Heart left ventricle (tissue), 16 donors: Measurements from ENCODE around the gene RNF38. TPM values are rescaled to one million over a fixed set of nuclear protein-coding genes. Genes with fewer than 3 reads are reported as not detected.
"Not testable (repeated sequence)": the region's sequence is repeated elsewhere in the genome, so short reads cannot be mapped to it uniquely, and the experiment has no call there.

Experiments used
- ATAC-seq, 4 donors: fragments of 200-7000 bp; cut with Tn5 transposase; one replicate each; pipeline ENCODE4 v1.9.1; 2020 to 2022; ENCODE audit warnings: moderate library complexity in 4 of 4, mild to moderate bottlenecking in 3 of 4, moderate number of reproducible peaks in 1 of 4
- DNase-seq, 5 donors: peaks; one replicate each; pipeline ENCODE4 v3.0.0-alpha.2; 2020
- H3K27ac ChIP-seq, 12 donors: fragments of 200-600 bp; sonication (generic) in 4 of 12; one replicate each; pipeline versions ENCODE4 v1.5.0 to v1.8.0; 2016 to 2022; ENCODE audit warnings: mild to moderate bottlenecking in 2 of 12
- H3K27me3 ChIP-seq, 9 donors: fragments of 200-600 bp; sonication (generic) in 2 of 9; one replicate each; pipeline versions ENCODE4 v1.5.1 to v1.8.0; 2016 to 2022; ENCODE audit warnings: mild to moderate bottlenecking in 3 of 9
- H3K36me3 ChIP-seq, 9 donors: fragments of 200-600 bp; sonication (generic) in 2 of 9; one replicate each; pipeline versions ENCODE4 v1.5.0 to v1.8.0; 2018 to 2022; ENCODE audit warnings: mild to moderate bottlenecking in 2 of 9
- H3K4me1 ChIP-seq, 12 donors: fragments of 200-600 bp; sonication (generic) in 4 of 12; one replicate each; pipeline versions ENCODE4 v1.5.0 to v1.8.0; 2016 to 2022; ENCODE audit warnings: mild to moderate bottlenecking in 3 of 12
- H3K4me3 ChIP-seq, 12 donors: fragments of 200-600 bp; sonication (generic) in 4 of 12; one replicate each; pipeline versions ENCODE4 v1.5.0 to v1.8.0; 2017 to 2022; ENCODE audit warnings: mild to moderate bottlenecking in 9 of 12, moderate library complexity in 4 of 12
- H3K9me3 ChIP-seq, 12 donors: fragments of 200-600 bp; sonication (generic) in 4 of 12; one replicate each; pipeline versions ENCODE4 v1.5.0 to v1.8.0; 2016 to 2022; ENCODE audit warnings: mild to moderate bottlenecking in 1 of 12
- POLR2A ChIP-seq, 2 donors: fragments of 450-650 bp; IDR thresholded peaks; one replicate each; pipeline ENCODE4 v1.6.1; 2017; ENCODE audit warnings: antibody characterized with exemption in 2 of 2, mild to moderate bottlenecking in 2 of 2, moderate library complexity in 2 of 2
- WGBS, 4 donors: extraction: QIAGEN DNeasy Blood & Tissue Kit in 2 of 4; methylation state at CpG; one replicate each; pipeline versions ENCODE4 v1.1.5 to v1.1.7; 2013 to 2018; 5-methylcytosine and 5-hydroxymethylcytosine counted together
- intact Hi-C, 10 donors: fragments of 100-400 bp; cut with DNase I; formaldehyde crosslinking; loops; one replicate each; pipeline versions ENCODE4 v1.11.1 to v1.14.2; 2022
- polyA plus RNA-seq, 2 donors: library from polyadenylated mRNA; stranded (reverse); fragments of 200-250 nt; gene quantifications; one replicate each; pipeline ENCODE4 v1.2.3, GENCODE V29; 2013
- total RNA-seq, 9 donors: library from RNA; depleted of rRNA in 2 of 9; stranded (reverse); fragments of >200 nt in 2 of 9; fragmentation: NEBNext Ultra II Directional in 3 of 9; extraction: Animal tissue kit (Norgen Biotek cat#: 25700) in 3 of 9; gene quantifications; one replicate each; pipeline versions ENCODE4 v1.1.0 to v1.2.4, GENCODE V29; 2016 to 2023
- TF ChIP-seq, protein P1 (sequence below), 12 donors: fragments of 200-600 bp; sonication (generic) in 4 of 12; IDR thresholded peaks; one replicate each; pipeline versions ENCODE4 v1.5.0 to v1.8.0; 2018 to 2022; ENCODE audit warnings: antibody characterized with exemption in 12 of 12, mild to moderate bottlenecking in 5 of 12
- donor health status: ischemic (EF 13 %, LVEDD 7.1; RV severe dilation, severe dysfunction).
- donor health status: healthy with polysubstance abuse.
- donor health status: DM: no; HTN: yes; CAD: no.
- donor health status: DM: no; HTN: no; CAD: no.
- donor health status: ischemic (EF 25% LVEDD 6.9; RV normal size, moderate dysfunction).
- donor health status: ischemic (EF 25% LVEDD 5.7; RV mildly dilated, moderate dysfunction).
- donor health status: healthy.
- donor health status: DM: yes; HTN: yes; CAD: no.
- donor health status: ischemic (EF 35%, LVEDD 5.7; RV mildly dilated, moderate dysfunction).
- donor health status: nonischemic (EF 11% LVEDD 7.7; RV severe dilation, severe dysfunction).
- donor health status: DM: yes; HTN: yes; CAD: no.
- donor health status: PGD.
- donor health status: ischemic (EF 29% LVEDD 5.4; RV normal size, mild dysfunction).
- donor health status: nonischemic (EF 23%, LVEDD 6.1; RV moderate dilation, normal function).

Gene RNF38
- total and polyA plus RNA-seq, 11 donors: 6.0 to 49.0 (median 30.2) TPM

- Histone ChIP-seq H3K27ac (no peak overlapping the region), H3K4me1 (peaks cover 0 to 19% (median 0%) of the 10 kb centered on the region in 12 donors), H3K27me3 (no peaks in the 10 kb centered on the region), H3K4me3 (no peak overlapping the region), H3K36me3 (peaks cover 0 to 23% (median 3%) of the 10 kb centered on the region in 9 donors), H3K9me3 (peaks cover 0 to 6% (median 0%) of the 10 kb centered on the region in 12 donors)
- intact Hi-C loops: no loop called here
- DNase-seq (no peak), ATAC-seq (no peak)
- TF ChIP-seq POLR2A (IDR thresholded peaks at IDR 0.05): no peak
- TF ChIP-seq, protein P1, sequence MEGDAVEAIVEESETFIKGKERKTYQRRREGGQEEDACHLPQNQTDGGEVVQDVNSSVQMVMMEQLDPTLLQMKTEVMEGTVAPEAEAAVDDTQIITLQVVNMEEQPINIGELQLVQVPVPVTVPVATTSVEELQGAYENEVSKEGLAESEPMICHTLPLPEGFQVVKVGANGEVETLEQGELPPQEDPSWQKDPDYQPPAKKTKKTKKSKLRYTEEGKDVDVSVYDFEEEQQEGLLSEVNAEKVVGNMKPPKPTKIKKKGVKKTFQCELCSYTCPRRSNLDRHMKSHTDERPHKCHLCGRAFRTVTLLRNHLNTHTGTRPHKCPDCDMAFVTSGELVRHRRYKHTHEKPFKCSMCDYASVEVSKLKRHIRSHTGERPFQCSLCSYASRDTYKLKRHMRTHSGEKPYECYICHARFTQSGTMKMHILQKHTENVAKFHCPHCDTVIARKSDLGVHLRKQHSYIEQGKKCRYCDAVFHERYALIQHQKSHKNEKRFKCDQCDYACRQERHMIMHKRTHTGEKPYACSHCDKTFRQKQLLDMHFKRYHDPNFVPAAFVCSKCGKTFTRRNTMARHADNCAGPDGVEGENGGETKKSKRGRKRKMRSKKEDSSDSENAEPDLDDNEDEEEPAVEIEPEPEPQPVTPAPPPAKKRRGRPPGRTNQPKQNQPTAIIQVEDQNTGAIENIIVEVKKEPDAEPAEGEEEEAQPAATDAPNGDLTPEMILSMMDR (IDR thresholded peaks at IDR 0.05): no peak
- 87 to 89% (median 88%) methylated on average over 3 of the region's 3 CpGs for WGBS, 4 donors
Observed at GRCh38 chr9:36423206-36423605, 23.1 kb upstream of the RNF38 start.

DNA sequence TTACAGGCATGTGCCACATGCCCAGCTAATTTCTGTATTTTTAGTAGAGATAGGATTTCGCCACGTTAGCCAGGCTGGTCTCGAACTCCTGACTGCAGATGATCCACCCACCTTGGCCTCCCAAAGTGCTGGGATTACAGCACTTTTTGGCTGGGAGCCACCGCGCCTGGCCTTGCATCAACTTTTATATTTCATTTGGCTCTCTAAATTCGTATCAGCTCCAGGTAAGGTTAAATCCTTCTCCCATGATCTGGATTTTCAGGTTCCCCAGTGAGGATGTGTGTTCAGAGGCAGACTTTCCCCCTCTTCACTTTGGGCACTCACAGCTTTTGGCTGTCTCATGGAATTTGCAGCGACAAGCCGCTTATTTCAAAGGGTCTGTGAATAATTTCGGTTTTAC lies 16.8 kb upstream of the RNF38 start:
- 86 to 89% (median 88%) methylated on average over 9 of the region's 9 CpGs for WGBS, 4 donors
- ATAC-seq (no peak), DNase-seq (no peak)
- Histone ChIP-seq H3K9me3 (no peaks in the 10 kb centered on the region), H3K36me3 (peaks cover 0 to 22% (median 7%) of the 10 kb centered on the region in 9 donors), H3K27ac (no peak overlapping the region), H3K27me3 (no peaks in the 10 kb centered on the region), H3K4me3 (no peak overlapping the region), H3K4me1 (peaks cover 0 to 9% (median 0%) of the 10 kb centered on the region in 12 donors)
- intact Hi-C loops: loop anchor here in 1 of 10 donors (5.0 kb wide), 1 partner anchor 55 kb away; no protein-coding TSS in a partner anchor
- TF ChIP-seq, protein P1 (IDR thresholded peaks at IDR 0.05): no peak
- TF ChIP-seq POLR2A (IDR thresholded peaks at IDR 0.05): no peak

DNA sequence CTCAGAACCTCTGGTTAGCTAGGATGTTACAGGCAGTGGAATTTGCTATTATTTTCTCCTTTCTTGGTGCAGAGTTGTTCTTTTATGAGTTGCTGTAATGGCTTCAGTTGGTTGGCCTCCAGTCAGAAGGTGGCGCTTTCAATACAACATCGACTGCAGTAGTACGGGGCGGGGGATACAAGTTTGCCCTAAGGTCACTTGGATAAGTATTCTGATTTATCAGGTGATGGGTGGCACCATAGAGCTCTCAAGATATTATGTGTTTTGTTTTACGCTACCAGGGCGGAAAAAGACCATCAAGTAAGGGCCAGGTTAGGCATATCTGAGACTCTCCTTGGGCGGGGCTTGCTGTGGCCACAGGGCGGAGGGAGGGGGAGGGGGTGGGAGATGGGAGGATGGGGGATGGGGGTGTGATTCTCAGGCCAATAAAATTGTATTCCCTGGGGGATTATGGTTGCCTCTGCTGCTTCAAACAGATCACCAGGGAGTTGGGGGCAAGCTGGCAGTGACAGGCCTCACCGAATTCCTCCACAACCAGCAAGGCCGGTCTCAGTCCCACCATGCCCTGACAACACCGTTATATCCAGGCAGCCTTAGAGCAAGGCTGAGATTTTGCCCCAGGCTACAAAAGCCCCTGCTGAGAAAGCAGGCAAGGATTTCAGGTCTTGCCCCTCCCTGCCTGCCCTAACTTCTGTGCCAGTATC lies 15.9 kb upstream of the RNF38 start:
- Histone ChIP-seq H3K36me3 (peaks cover 0 to 13% (median 3%) of the 10 kb centered on the region in 9 donors), H3K4me3 (no peak overlapping the region), H3K9me3 (no peaks in the 10 kb centered on the region), H3K27ac (no peak overlapping the region), H3K4me1 (peaks cover 0 to 9% (median 0%) of the 10 kb centered on the region in 12 donors), H3K27me3 (no peaks in the 10 kb centered on the region)
- TF ChIP-seq, protein P1 (IDR thresholded peaks at IDR 0.05): no peak
- TF ChIP-seq POLR2A (IDR thresholded peaks at IDR 0.05): no peak
- DNase-seq: no peak
- intact Hi-C loops: loop anchor here in 1 of 10 donors (5.0 kb wide), 1 partner anchor 56 kb away; no protein-coding TSS in a partner anchor
- 92 to 97% (median 94%) methylated on average over 7 to 11 of the region's 11 CpGs for WGBS, 4 donors
- no peak for ATAC-seq

- H3K27ac ChIP-seq, H3K4me3 ChIP-seq, ATAC-seq, H3K4me1 ChIP-seq, H3K9me3 ChIP-seq, H3K27me3 ChIP-seq, intact Hi-C loops, H3K36me3 ChIP-seq, DNase-seq: not testable (repeated sequence)
- 95 to 97% (median 96%) methylated on average over 3 of the region's 3 CpGs for WGBS, 4 donors
Observed at GRCh38 chr9:36411410-36411809, 11.3 kb upstream of the RNF38 start.

- not testable (repeated sequence) for DNase-seq, H3K9me3 ChIP-seq, H3K36me3 ChIP-seq, H3K4me1 ChIP-seq, H3K27me3 ChIP-seq, H3K4me3 ChIP-seq, ATAC-seq, H3K27ac ChIP-seq
- intact Hi-C loops: loop anchor here in 7 of 10 donors (5.0 to 10.0 kb wide), 4 partner anchors 38 to 78 kb away; no protein-coding TSS in a partner anchor
- WGBS, 4 donors: 92 to 99% (median 95%) methylated on average over 4 of the region's 4 CpGs
Observed at GRCh38 chr9:36409076-36409475, 9.0 kb upstream of the RNF38 start.
